Islet precursor cell (in vitro differentiated cells): ENCODE measurements around the gene NUP205.
A peak's percentile ranks its signal among the peaks of the same experiment; 100 is the strongest.
"Not testable (repeated sequence)": the region's sequence is repeated elsewhere in the genome, so short reads cannot be mapped to it uniquely, and the experiment has no call there.

Experiments used
- DNase-seq: peaks from one replicate; pipeline ENCODE4 v3.0.0-alpha.2; 2018

The NUP205 gene

GRCh38 chr7:135668852-135669395, 111.2 kb downstream of the NUP205 start:
- DNase-seq: not testable (repeated sequence)

- DNase-seq: no peak
Observed at GRCh38 chr7:135669774-135670173, 112.1 kb downstream of the NUP205 start.

- no peak for DNase-seq
Observed at GRCh38 chr7:135670179-135670578, 112.5 kb downstream of the NUP205 start.

GRCh38 chr7:135672560-135673359, 115.0 kb downstream of the NUP205 start:
- DNase-seq: no peak

- no peak for DNase-seq
Observed at GRCh38 chr7:135673360-135673706, 115.6 kb downstream of the NUP205 start.

- no peak for DNase-seq
Observed at GRCh38 chr7:135678612-135679575, 121.2 kb downstream of the NUP205 start.

- DNase-seq: no peak
Observed at GRCh38 chr7:135681762-135682161, 124.0 kb downstream of the NUP205 start.

- DNase-seq: no peak
Observed at GRCh38 chr7:135682191-135682590, 124.5 kb downstream of the NUP205 start.

GRCh38 chr7:135683609-135684008, 125.9 kb downstream of the NUP205 start:
- DNase-seq: no peak

GRCh38 chr7:135684136-135684535, 126.4 kb downstream of the NUP205 start:
- peak; percentile 75 for DNase-seq

GRCh38 chr7:135684699-135685098, 127.0 kb downstream of the NUP205 start:
- DNase-seq: no peak

- peak; percentile 79 for DNase-seq
Observed at GRCh38 chr7:135685306-135686084, 127.8 kb downstream of the NUP205 start.

GRCh38 chr7:135687466-135687865, 129.7 kb downstream of the NUP205 start:
- DNase-seq: no peak

GRCh38 chr7:135690566-135690965, 132.8 kb downstream of the NUP205 start:
- DNase-seq: no peak

GRCh38 chr7:135692055-135692454, 134.3 kb downstream of the NUP205 start:
- DNase-seq: no peak

- not testable (repeated sequence) for DNase-seq
Observed at GRCh38 chr7:135692606-135693005, 134.9 kb downstream of the NUP205 start.

- no peak for DNase-seq
Observed at GRCh38 chr7:135693558-135693957, 135.8 kb downstream of the NUP205 start.

- peak; percentile 81 for DNase-seq
Observed at GRCh38 chr7:135697276-135698049, 139.7 kb downstream of the NUP205 start.
